ENCODE measurements around the gene UBE3D. TPM values are rescaled to one million over a fixed set of nuclear protein-coding genes. Genes with fewer than 3 reads are reported as not detected.

UBE3D gene
- total RNA-seq, 1 experiment from 2014 or later, result 10.7 TPM

GRCh38 chr6:82906489-82906888 is 159.2 kb downstream of the UBE3D start:
- Histone ChIP-seq H3K9ac (ENCODE audit: extremely low read depth, insufficient read length, low read length) (no peak overlapping the region), H3K14ac (ENCODE audit: insufficient read depth, low read length) (no peak overlapping the region), H3K4me2 (ENCODE audit: insufficient read depth, insufficient read length, low read length) (no peak overlapping the region), H2BK120ac (ENCODE audit: low read depth, low read length, poor library complexity, severe bottlenecking) (no peak overlapping the region), H2BK15ac (ENCODE audit: low read depth, low read length) (no peak overlapping the region), H2BK12ac (ENCODE audit: insufficient read length, low read depth, low read length) (no peak overlapping the region), H3K27ac (ENCODE audit: insufficient read length, low read depth, low read length) (no peak overlapping the region), H3K4me1 (ENCODE audit: insufficient read depth, low read length) (no peaks in the 10 kb centered on the region), H3T11ph (ENCODE audit: low read length) (no peak overlapping the region), H3K56ac (ENCODE audit: insufficient read length, low read depth, low read length) (no peak overlapping the region), H2BK5ac (ENCODE audit: insufficient read length, low read length) (no peak overlapping the region), H4K5ac (ENCODE audit: insufficient read length, low read depth, low read length) (no peak overlapping the region), H3K18ac (ENCODE audit: insufficient read length, low read depth, low read length) (no peak overlapping the region), H3K27me3 (ENCODE audit: insufficient read depth, low read length) (no peaks in the 10 kb centered on the region), H4K20me1 (ENCODE audit: control insufficient read depth, insufficient read depth, insufficient read length) (no peaks in the 10 kb centered on the region), H3K9me3 (ENCODE audit: control insufficient read depth, low read depth, low read length) (no peaks in the 10 kb centered on the region), H3K79me1 (ENCODE audit: insufficient read depth, low read depth, low read length, poor library complexity, severe bottlenecking) (no peaks in the 10 kb centered on the region), H3K79me2 (ENCODE audit: insufficient read depth, low read length) (no peaks in the 10 kb centered on the region), H3K23ac (ENCODE audit: insufficient read length, low read depth, low read length) (no peak overlapping the region), H2BK20ac (ENCODE audit: low read depth, low read length, poor library complexity, severe bottlenecking) (no peak overlapping the region), H2AK5ac (ENCODE audit: insufficient read length, low read length) (no peak overlapping the region), H2AFZ (ENCODE audit: low read length) (no peak overlapping the region), H3K23me2 (ENCODE audit: insufficient read length, low read depth, low read length, poor library complexity, severe bottlenecking) (no peaks in the 10 kb centered on the region), H3K4ac (ENCODE audit: low read depth, low read length) (no peak overlapping the region), H4K8ac (replicated peaks; ENCODE audit: insufficient read length, low read depth, low read length) (no peak overlapping the region), H4K91ac (ENCODE audit: insufficient read length, low read depth, low read length) (no peak overlapping the region)
- Mint-ChIP-seq H3K4me1 (peaks cover 3% of the 10 kb centered on the region in 2 experiments; a peak in 2 of 4 replicates), H3K27ac (no peak overlapping the region), H3K4me3 (no peak overlapping the region), H3K36me3 (ENCODE audit: insufficient read depth in 1 of 3, low read depth in 3 of 3) (no peaks in the 10 kb centered on the region), H3K27me3 (ENCODE audit: low read depth) (no peaks in the 10 kb centered on the region; the same call in 1 of the 2 replicates), H3K9me3 (no peaks in the 10 kb centered on the region)
- no peak for DNase-seq
- TF ChIP-seq CTCF (conservative IDR thresholded peaks at IDR 0.05), result no peak

All from H9 (cell line).